HG02642 (cell line): ENCODE data around the gene ITGA6.

Experiments used
- ATAC-seq: cut with Tn5 transposase; IDR thresholded peaks from one replicate; pipeline ENCODE4 v1.9.1; 2021; ENCODE audit warnings: mild to moderate bottlenecking; ENCODE audit not compliant: unreplicated experiment, poor library complexity

Gene ITGA6

DNA sequence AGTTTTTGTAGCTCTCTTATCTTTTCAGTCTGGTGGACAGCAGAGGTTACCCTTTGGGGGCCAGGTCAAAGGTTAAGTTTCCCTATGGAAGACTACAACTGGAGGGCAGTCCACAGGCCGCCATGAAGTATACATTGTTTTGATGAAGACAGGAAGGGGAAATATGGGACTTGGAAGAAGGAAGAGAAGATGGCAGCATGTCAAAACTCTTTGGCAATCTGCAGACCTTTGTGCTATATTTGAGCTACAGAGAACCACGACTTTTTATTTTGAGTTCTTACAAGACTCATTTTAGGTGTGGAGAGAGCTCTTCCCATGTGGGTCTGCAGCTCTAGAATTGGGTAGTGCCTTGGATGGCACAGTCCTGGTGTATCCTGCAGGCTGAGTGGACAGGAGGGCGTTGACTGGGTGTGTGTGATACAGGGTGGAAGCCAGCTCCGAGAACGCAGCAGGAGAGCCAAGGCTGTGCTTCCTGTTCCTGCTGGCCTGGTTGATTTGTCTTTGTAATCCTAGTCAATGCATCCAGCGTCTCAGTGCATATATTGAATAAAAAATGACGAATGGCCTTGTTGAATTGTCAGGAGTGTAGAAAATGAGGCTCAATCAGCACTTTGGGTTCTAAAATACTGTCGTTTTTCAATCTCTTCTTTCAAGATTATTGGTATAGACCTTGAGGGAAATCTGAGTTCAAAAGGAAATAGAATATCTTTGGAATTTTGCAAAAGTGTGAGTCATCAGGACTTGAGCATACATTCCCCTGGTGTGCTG lies 11.5 kb downstream of the ITGA6 start:
- no peak for ATAC-seq

DNA sequence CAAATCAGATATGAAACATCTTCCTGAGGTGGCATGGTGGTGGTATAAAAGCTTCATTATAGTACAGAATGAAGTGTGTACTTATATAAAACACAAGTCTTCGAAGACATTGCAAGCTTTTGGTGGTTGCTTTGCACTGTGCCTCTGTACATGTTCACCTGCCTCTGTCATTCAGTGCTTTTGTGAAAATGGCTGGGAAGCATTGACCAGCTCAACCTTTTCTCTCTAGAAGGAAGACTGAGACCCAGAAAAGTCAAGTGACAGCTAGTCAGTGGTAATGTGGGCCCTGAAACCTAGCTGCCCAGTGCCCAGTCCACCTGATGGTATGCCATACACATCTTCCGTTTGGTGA lies 12.1 kb downstream of the ITGA6 start:
- no peak for ATAC-seq

DNA sequence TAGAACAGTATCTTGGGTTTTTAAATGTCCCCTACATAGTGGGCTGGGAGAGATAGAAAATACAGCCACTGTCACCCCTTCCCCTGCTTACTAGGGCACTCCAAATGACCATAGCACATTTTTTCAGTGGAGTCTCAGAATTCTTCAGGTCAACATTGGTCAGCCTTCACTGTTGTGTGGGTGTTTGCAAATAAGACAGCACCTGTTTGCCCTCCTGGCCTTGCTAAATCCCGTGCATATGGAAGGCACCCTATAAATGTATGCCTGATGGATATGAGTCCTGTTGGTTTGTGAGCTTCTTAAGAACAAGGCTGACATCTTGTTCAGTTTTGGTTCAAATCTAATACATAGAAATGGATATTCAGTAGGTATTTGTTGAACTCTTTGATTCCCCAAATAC lies 12.5 kb downstream of the ITGA6 start:
- ATAC-seq: no peak

DNA sequence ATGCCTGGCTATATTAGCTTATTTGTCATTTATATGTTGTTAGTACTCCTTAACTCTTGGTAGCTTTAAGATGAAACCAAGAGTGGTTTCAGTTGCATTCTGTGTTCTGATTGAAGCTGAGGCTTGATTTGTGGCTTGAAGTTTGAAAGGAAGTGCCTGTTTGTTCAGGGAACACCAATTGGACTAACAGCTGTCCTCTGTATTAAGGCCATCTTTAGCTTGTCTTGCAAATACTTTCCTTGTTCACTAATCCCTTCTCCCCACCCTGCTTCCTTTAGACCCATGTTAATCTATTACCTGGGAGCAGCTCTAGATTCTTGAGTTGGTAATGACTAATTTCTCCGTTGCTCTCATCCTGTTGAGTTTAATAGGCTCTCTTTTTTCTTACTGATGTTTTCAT lies 13.4 kb downstream of the ITGA6 start:
- ATAC-seq: no peak

DNA sequence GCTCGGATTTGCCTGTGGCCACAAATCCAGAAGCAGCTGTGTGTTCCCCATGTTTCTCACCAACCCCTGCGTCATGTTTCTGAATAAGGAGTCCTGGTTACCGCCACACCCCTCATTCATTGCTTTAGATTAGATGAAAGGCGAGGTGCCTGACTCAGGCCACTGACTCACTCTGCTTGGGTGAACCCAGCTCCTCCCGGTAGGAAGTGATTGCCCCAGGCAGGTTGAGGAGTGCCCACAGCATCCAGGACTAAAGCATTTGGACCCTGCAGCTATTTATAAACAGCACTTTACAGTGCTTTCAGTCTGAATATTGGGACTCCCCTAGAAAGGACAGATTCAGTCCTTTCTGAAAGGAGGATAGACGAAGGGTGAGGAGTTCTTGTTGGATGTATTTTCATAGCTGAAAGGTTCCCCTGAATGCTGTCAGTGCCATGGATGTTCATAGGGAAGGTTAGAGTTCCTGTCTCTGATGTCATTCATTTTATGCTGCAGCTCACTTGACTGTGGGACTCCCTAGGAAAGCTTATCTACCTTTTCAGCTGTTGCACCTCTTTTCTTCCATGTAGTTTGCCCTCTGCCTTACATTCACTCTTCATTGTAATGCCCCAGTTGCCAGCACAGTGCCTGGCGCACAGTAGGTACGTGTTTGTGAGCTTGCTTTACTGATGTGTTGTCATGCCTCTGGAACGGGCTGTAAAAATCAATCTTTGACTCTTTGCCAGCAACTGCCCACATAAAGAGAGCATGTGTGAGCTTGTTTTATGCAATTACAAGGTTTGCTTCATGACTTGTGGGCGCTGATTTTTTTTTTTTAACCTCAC lies 14.9 kb downstream of the ITGA6 start:
- no peak for ATAC-seq

DNA sequence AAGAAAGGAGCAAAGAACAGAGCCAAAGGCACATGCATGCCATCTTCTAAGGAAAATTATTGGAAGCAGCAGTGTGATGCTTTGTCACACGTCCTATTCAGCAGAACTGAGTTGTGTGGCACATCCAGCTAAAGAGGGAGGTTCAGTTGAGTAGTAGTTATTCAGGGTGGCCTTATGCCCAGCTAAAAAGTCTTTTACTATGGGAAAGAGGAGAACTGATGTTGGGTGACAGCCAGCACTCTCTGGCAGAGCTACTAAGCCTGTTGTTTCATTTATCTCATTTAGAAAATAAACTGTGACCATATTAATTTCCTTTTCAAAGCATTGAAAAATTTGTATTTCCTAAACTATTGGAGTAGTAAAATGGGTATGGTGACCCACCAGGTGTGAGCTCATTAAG lies 18.5 kb downstream of the ITGA6 start:
- ATAC-seq: no peak

DNA sequence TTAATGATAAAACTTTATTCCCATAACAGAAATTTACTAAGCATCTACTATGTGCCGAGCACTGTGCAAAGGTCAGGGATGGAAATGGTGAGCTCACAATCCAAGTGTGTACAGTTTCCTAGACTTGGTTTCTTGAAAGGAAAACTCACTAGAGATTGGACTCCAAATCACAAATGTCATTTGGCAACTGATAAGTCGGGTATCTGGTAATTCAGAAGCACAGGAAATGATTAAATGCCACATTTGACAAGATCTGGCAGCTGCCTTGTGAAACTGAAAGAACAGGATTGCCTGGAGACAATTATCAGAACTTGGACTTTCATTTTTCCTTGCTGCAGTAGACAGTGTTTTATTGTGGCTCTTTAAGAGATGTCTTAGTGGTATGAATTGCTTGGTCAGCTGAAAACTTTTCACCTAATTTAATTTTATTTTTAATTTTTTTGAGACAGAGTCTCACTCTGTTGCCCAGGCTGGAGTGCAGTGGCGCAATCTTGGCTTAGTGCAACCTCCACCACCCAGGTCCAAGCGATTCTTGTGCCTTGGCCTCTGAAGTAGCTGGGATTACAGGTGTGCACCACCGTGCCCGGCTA lies 19.2 kb downstream of the ITGA6 start:
- ATAC-seq: no peak

DNA sequence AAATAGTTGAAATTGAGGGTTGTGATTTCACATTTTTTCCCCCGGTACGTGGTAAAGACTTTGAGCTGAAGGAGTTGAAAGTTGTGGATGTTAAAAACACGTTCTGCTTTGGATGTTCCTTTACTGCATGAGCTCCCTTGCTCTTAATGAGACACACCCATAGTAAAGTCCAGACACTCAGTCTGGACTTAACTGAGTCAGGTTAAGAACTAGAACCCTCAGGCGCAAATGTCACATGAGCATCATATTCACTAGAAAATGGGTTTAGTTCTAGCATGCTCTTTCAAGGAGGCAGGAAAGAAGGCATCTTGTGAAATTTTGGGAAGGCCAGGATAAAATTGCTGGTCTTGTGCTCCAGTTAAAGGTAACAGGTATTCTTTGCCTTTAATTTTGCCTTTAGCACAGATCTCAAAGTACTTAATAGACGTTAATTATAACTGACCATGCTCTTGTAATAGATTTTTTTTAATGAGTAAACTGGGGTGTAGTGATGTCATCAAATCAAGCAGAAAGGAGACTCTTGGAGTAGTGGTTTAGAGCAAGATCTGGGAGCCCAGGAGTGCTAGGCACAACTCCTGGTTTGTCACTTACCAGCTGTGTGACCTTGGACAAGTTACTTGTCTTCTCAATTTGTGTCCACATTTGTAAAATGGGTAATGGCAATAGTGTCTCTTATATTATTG lies 20.6 kb downstream of the ITGA6 start:
- no peak for ATAC-seq

DNA sequence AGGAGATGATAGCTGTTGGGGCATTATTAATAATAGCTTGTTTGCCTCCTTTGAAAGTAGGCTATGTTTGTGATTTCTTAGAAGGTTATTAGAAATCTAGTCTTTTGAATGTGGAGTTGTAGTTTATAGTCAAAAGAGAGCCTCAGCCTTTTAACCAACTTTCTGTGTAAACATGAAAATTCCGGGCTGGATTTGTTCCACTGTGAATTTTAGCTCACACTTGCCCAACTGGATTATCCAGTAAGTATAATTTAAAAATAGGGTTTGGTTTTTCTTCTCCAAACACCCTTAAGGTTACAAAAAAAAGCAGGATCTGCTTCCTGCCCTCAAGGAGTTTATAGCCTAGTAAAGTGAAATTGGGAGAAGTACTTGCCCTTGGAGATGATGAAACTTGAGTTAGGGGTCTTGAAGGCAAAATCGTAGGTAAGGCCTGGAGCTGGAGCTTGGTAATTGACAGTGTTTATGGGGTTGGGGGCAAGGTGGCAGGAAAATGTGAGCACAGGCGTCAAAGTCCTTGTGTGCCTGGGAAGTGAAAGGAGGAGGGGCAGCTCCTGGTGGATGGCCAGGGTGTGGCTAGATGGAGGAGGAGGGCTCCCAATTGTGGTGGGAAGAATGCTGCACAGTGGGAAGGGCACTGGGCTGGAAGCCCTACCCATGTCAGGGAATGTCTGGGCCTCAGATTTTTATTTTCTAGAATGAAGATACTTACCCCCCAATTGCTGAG lies 21.3 kb downstream of the ITGA6 start:
- no peak for ATAC-seq

DNA sequence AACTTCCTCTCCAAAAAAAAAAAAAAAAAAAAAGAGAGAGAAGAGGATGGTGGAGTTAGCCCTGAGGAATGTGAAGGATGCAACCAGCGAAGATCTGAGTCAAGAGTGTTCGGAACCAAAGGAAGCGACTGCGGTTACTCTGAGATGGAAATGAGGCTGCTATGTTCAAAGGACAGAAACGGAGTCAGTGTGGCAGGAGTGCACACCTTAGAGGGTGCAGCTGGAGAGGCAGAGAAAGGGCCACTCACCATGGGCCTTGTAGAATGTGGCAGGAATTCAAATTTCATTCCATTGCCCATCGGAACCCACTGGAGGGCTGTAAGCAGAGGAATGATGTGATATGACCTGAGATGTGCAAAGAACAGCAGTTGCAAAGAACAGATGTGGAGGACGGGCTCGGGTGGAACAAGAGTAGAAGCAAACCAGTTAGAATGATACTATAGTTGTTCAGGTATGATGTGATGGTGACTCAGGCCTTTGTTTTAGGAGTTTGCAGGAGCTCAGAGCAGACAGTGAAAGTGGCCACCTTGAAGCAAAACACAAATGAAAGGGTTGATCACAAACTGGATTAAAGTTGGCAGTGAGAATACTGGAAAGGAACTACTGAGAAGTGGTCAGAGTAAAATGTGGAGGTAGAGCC lies 22.6 kb downstream of the ITGA6 start:
- no peak for ATAC-seq

DNA sequence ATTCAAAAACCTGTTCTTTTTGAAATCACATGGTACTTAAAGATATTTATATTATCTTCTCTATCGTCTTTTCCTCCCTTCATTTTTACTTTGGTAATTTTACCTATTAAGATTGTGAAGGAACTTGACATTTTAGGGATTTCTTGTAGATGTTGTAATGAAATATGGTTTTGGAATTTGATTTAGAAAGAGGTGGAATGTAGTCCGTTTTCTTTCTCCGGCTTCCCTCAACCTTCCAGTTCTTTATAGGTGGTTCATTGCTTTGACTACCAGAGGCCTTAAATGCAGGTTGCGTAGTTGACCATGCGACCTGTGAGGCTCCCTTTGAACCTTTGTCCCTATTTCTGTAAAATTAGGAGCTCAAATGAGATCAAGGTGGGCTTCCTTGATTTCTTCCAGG lies 24.5 kb downstream of the ITGA6 start:
- no peak for ATAC-seq

DNA sequence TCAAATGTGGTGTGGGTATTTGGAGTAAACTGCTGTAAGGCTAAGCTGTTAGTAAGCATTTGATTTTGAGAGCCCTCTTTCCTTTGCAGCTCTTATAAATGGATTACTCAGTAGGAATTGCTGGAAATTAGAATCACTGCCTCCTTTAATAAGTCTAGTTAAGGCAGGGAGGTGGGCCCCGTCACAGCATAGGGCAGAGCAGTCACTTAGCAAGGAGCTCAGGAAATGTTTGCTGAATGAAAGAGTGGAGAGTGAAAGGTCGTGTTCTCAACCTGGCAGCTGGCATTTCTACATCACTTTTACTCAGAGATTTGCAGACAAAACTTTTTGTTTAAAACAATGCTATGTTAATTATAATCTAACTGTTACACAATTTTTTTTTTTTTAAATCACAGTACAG lies 25.5 kb downstream of the ITGA6 start:
- ATAC-seq: no peak

DNA sequence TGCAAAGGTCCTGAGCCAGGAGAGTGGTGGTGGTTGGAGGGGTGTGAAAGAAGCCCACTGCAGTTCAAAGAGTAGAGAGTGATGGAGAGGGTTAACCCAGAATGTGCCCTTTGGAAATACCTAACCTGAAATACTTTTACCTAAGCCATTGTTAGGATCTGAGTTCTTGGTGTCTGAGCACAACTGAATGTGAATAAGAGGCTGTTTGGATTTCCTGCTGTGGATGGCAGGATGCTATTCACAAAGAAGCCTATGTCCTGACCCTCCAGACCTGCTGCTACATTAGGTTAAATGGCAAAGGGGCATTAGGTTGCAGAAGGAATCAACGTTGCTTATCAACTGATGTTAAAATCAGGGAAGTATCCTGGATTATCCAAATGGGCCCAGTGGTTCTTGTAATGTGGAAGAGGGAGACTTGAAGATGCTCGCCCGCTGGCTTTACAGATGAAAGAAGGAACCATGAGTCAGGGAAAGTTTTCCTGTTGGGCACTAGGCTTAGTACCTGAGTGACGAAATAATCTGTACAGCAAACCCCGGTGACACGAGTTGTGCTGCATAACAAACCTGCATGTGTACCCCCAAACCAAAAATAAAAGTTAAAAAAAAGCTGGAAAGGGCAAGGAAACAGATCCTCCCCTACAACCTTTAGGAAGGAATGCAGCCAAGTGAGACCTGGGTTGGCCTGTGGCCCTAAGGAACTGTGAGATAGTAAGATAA lies 27.2 kb downstream of the ITGA6 start:
- no peak for ATAC-seq

DNA sequence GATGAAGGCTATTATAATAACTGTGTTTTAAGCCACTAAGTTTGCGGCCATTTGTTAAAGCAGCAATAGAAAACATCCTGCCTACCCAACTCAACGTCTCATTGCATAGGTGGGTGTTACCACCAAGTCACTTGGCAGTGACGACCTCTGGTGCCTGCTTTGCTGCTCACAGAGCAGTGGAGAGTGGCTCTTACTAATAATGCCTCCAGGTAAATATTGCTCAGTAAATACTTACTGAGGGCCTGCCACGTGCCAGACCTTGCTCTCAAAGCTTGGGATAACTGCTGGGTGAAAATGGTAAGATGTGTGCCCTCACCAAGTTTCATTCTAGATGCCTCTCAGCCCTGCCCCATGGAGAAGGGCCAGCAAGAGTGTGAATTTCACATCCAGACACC lies 27.7 kb downstream of the ITGA6 start:
- ATAC-seq: no peak

DNA sequence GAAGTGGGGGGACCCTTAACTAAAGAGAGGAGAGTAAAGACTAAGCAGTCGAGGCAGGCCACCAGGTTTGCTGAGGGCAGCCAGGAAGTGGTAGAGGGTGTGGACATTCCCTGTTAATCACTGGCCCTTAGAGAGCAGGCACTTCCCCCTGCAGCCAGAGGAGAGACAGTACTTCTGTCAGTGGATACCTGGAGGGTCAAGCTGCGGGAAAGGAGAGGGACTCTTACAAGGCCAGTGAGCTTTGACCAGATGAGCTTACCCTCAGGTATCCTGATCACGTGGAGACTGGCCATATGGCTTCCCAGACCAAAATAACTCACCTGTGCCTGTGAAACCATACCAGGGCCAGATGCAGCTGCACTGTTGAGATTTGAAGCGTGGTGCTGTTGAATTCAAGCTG lies 28.6 kb downstream of the ITGA6 start:
- no peak for ATAC-seq

DNA sequence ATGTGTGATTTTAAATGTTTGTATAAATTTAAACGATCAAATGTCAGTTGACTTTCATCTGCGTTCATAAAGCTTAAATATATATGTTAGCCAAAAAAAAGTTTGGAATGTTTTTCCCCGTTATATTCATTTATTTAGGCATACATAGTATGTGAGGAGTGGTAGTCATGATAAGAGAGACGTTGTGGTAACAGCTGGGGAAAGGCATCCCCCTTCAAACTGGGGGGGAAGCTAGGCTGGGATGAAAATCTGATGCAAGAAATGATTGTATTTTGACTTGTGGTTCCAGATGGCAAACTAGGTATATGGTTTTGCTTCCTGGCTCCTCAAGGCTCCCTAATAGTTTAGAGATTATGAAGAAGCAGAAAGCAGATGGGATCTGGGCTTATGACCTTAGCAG lies 30.1 kb downstream of the ITGA6 start:
- ATAC-seq: no peak

DNA sequence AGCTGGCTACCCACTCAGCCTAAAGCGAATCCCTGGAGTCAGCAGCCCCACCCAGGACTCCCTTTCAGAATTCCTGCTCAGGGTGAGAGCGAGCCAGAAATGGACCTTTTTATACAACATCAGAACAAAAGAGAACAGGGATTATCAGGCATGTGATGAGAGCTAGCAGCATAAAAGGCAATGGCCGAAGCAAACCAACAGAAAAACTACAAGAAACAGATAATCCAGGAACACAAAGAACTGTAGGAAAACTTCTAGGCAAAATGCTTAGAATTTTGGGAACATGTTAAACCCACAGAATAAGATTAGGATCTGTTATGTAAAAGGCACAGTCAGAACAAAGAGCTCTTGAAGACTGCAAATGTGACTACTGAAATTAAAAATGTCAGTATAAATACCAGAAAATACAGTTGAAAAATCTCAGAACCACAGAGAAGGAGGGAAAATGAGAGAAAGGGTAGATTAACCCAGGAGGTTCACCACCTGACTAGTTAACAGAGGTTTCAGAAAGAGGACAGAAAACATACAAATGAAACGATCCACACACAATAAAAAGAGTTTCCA lies 31.3 kb downstream of the ITGA6 start:
- no peak for ATAC-seq

DNA sequence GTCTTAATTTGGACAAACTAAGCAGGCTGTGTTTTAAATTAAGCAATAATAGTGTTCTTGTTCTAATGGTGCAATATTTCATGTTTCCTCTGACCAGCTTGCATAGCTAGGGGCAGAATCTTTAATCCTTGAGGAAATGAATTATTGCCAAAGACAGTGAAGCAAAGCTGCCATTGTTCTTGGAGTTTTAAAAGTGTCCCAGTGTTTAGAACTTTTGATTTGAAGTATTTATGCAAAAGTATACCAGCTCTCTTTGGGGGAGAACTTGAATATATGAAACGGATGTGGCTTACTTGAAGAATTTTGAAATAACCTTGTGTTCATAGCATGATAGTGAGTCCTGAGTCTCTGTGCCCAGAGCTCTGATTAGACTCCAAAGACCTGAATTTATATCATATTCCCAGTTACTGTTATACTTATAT lies 33.4 kb downstream of the ITGA6 start:
- ATAC-seq: no peak
